ENCODE measurements around the gene PSMG4.
"Not testable (repeated sequence)": the region's sequence is repeated elsewhere in the genome, so short reads cannot be mapped to it uniquely, and the experiment has no call there.

The PSMG4 gene

GRCh38 chr6:3230256-3230882 lies 28.4 kb upstream of the PSMG4 start:
- no peak for DNase-seq (ENCODE audit: low read depth in 3 of 3)

GRCh38 chr6:3230900-3231246 lies 27.9 kb upstream of the PSMG4 start:
- DNase-seq (ENCODE audit: low read depth in 3 of 3): no peak

- DNase-seq (ENCODE audit: low read depth in 3 of 3): no peak
Observed at GRCh38 chr6:3231247-3232016, 27.3 kb upstream of the PSMG4 start.

GRCh38 chr6:3232017-3232945 lies 26.5 kb upstream of the PSMG4 start:
- DNase-seq (ENCODE audit: low read depth in 3 of 3): no peak

GRCh38 chr6:3233321-3233720 lies 25.4 kb upstream of the PSMG4 start:
- no peak for DNase-seq (ENCODE audit: low read depth in 3 of 3)

- no peak for DNase-seq (ENCODE audit: low read depth in 3 of 3)
Observed at GRCh38 chr6:3233904-3234303, 24.8 kb upstream of the PSMG4 start.

GRCh38 chr6:3235486-3235885 lies 23.3 kb upstream of the PSMG4 start:
- no peak for DNase-seq (ENCODE audit: low read depth in 3 of 3)

GRCh38 chr6:3236005-3236404 lies 22.7 kb upstream of the PSMG4 start:
- no peak for DNase-seq (ENCODE audit: low read depth in 3 of 3)

- no peak for DNase-seq (ENCODE audit: low read depth in 3 of 3)
Observed at GRCh38 chr6:3237761-3238662, 20.7 kb upstream of the PSMG4 start.

- DNase-seq (ENCODE audit: low read depth in 3 of 3): no peak
Observed at GRCh38 chr6:3239110-3239830, 19.5 kb upstream of the PSMG4 start.

GRCh38 chr6:3240595-3240994 lies 18.2 kb upstream of the PSMG4 start:
- DNase-seq (ENCODE audit: low read depth in 3 of 3): no peak

GRCh38 chr6:3241745-3242144 lies 17.0 kb upstream of the PSMG4 start:
- not testable (repeated sequence) for DNase-seq (ENCODE audit: low read depth in 3 of 3)

- DNase-seq (ENCODE audit: low read depth in 3 of 3): no peak
Observed at GRCh38 chr6:3242768-3243167, 16.0 kb upstream of the PSMG4 start.

GRCh38 chr6:3244003-3244831 lies 14.5 kb upstream of the PSMG4 start:
- no peak for DNase-seq (ENCODE audit: low read depth in 3 of 3)

GRCh38 chr6:3244832-3245161 lies 13.9 kb upstream of the PSMG4 start:
- DNase-seq (ENCODE audit: low read depth in 3 of 3): not testable (repeated sequence)

- no peak for DNase-seq (ENCODE audit: low read depth in 3 of 3)
Observed at GRCh38 chr6:3245216-3245615, 13.5 kb upstream of the PSMG4 start.

- DNase-seq (ENCODE audit: low read depth in 3 of 3): no peak
Observed at GRCh38 chr6:3247255-3248146, 11.2 kb upstream of the PSMG4 start.

- DNase-seq (ENCODE audit: low read depth in 3 of 3): no peak
Observed at GRCh38 chr6:3249821-3250220, 8.9 kb upstream of the PSMG4 start.

- no peak for DNase-seq (ENCODE audit: low read depth in 3 of 3)
Observed at GRCh38 chr6:3250231-3250675, 8.5 kb upstream of the PSMG4 start.

All from stimulated activated CD4-positive, alpha-beta T cell treated with anti-CD3 and anti-CD28 coated beads, TNF-alpha, amount 100 ng/mL, for 48 hours (primary cell).